NCI-H2107 treated with DMSO at 0.1 percent for 48 hours (cell line): ENCODE results near the gene SPECC1.
"Not testable (repeated sequence)": the region's sequence is repeated elsewhere in the genome, so short reads cannot be mapped to it uniquely, and the experiment has no call there.

Experiments used
- DNase-seq: peaks from one replicate; lab custom pipeline; 2025; ENCODE audit not compliant: unreplicated experiment; lab: John Stamatoyannopoulos, UW

Gene SPECC1

DNA sequence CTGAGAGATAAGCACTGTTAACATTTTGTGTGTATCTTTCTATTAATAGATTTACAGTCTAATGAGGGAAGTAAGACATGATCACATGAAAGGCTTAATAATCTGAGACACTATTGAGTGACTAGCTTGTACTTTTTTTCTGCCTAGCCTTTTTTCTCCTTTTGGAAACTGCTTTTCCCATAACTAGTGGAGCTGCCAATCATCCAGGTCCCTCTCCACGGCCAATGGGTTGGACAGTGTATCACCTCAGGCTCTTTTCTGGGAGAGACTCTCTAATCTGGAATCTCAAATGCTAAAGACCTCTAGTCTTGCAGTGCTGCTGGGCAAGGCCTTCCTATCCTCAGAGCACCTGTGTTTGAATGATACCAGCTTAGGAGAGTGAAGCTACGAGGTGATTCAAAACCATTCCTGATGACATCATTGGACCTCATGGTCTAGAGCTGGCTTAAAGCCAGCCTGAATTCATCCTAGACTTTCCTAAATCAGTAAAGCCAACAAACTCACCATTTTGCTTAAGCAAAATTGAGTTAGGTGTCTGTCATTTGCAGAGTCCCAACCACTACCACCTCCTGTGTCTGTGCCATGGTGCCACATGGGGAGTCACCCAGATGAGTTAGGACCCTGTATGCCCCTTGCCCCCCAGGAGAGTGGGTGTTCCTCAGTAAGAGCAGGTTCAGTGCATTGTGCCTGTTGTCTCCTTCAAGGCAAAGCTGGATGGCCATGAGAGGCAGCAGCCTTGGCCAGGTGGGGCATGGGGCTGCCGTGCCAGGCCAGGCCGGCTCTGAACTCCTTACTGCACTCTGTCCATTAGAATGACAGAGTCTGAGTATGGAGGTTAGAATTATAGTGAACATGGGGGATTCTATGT lies 62.9 kb downstream of the SPECC1 start:
- DNase-seq, result no peak

DNA sequence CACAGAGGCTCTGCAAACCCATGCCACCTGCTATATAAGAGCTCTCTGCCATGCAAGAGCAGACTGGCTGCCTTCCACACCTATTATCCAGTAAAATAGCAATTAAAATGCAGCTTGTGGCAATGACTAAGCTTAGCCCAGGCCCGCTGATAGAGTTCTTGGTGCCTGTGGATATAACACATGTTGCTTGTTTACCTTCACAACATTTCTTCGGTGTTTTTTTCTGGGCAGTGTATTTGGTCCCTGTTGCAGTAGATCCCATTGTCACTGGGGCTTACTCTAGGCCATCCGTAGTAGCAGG lies 63.5 kb downstream of the SPECC1 start:
- no peak for DNase-seq

DNA sequence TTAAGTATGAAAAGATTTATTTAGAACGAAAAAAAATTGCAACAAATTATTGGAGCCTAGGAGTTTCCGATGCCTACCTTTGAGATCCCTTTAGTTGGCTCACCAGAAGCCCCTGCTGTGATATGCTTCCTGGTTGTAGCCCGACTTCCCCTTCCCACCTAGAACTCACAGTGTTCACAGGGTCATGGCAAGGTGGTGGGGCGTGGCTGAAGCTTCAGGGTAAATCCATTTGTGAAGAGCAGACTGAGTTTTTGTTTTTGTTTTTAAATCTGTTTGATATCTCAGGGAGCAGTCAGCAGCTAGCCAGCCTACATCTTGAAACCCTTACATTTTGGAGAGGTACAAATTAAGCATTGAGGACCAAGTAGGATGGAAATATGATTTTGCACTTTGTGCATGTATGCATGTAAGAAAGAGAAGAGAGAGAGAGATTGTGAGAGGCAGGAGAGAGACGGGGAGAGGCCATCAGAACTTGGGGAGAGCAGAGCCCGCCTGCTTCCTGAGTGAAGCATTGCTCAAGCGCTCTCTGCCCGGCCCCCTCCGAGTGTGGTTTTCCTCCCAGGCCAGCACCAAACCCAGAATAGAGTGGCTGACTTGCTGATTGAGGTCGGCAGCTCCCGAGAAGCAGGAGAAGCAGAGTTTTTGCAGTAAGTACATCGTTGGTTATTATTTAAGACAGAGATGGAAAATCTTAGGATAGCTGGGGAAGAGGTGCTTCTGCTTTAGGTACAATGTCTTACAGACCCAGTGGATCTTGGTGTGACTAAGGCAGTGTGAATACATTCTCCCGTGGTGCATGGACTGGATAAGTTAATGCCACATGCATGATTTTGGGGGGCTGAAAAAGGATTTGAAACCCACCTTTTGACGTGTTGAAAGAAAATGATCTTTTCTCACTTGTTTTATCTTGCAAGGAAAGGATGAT lies 64.2 kb downstream of the SPECC1 start:
- DNase-seq, result no peak

DNA sequence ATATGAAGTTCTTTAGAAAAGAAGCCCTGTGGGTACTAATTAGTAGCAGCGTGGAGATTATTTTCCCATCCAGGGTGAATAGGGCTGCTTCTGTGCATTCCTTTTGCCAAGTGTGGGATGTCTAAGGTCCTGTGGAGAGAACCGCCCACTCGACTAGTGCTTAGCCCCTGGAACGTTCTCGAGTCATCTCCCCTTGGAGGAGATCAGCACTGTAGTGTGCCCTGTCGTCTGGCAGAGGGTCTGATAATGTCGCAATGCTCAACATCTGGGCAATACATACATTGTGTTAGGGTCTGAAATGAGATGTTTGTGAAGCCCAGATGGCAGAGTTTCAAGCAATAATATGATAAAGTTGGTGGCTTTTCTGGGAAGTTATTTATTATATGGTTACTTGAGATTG lies 64.8 kb downstream of the SPECC1 start:
- DNase-seq, result no peak

DNA sequence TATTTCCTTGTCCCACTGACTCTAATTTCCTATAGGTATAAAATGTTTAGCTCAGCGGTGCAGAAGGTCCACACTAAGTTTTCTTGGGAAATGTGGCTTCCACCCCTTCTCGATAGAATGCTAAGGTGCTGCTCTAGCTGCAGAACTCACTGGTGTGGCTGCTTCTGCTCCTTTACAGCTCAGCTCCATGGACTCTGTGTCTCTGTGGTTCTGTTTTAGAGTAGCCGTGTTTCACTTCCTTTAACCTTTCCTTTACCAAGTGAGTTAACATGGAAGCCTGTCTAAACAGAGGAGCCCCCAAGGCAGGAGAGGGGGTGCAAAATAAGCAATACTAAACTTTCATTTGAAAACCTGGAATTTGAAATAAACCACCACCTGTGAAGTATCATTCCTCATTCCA lies 65.3 kb downstream of the SPECC1 start:
- no peak for DNase-seq

DNA sequence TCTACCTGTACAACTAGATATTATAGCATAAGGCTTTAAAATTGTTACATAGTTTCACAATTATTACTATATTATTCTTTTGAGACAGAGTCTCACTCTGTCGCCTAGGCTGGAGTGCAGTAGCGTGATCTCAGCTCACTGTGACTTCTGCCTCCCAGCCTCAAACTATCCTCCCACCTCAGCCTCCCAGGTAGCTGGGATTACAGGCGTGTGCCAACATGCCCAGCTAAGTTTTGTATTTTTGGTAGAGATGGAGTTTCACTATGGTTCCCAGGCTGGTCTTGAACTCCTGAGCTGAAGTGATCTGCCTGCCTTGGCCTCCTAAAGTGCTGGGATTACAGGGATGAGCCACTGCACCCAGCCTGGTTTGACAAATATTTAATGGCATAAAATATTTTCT lies 67.0 kb downstream of the SPECC1 start:
- not testable (repeated sequence) for DNase-seq

GRCh38 chr17:20077978-20078685 lies 69.0 kb downstream of the SPECC1 start:
- DNase-seq, result no peak

GRCh38 chr17:20080513-20080912 lies 71.4 kb downstream of the SPECC1 start:
- no peak for DNase-seq

GRCh38 chr17:20083156-20083859 lies 74.1 kb downstream of the SPECC1 start:
- DNase-seq, result no peak

DNA sequence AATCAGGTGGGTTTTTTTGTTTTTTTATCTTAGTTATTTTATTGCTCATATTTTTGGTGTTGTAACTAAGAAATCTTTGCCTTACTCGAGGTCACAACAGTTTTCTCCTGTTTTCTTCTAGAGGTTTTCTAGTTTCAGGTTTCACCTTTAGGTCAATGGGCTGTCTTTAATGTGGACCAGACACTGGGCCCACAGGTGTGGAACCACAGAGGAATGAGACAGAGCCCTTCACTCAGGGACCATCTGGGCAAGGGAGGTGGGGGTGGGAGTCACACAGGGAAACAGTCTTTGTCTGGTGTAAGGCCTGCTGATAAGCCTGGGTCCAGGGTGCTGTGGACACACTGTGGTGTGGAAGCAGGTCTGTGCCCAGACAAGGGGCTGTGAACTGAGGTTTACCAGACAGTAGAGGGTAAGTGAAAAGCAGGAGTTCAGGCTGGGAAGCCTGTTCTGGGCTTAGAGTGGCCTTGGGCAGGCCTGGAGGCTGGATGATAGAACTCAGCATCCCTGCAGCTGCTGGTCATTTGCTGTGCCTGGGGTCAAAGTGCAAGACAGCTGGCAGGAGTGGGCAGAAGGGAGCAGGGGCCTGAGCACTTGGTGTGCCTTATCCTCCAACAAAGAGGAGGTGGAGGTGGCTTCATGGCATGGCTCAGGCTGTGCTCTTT lies 75.6 kb downstream of the SPECC1 start:
- DNase-seq, result no peak

DNA sequence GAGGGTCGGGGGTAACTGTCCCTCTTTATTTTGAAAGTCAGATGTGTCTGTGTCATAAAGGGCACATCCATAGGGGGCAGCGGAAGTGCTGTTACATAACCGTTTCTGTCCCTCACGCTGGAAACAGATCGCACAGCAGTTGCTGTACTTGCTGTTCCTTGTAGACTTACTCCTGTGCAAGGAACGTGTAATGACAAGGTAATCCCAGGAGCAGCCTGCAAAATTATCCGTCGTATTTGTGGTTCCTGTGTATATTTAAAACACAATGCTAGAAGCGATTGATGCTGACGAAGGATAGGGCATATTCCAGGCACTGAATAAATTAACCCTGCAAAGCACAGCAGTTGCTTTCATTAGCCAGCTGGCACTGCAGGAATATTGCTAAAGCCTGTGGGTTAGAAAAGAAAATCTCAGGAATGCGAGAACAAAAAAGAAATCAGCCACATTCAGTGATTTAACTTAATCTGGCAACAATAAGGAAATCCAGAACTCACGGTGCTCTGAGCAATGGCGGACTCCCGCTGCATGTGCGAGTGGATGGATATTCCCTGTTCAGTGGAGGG lies 76.2 kb downstream of the SPECC1 start:
- no peak for DNase-seq

DNA sequence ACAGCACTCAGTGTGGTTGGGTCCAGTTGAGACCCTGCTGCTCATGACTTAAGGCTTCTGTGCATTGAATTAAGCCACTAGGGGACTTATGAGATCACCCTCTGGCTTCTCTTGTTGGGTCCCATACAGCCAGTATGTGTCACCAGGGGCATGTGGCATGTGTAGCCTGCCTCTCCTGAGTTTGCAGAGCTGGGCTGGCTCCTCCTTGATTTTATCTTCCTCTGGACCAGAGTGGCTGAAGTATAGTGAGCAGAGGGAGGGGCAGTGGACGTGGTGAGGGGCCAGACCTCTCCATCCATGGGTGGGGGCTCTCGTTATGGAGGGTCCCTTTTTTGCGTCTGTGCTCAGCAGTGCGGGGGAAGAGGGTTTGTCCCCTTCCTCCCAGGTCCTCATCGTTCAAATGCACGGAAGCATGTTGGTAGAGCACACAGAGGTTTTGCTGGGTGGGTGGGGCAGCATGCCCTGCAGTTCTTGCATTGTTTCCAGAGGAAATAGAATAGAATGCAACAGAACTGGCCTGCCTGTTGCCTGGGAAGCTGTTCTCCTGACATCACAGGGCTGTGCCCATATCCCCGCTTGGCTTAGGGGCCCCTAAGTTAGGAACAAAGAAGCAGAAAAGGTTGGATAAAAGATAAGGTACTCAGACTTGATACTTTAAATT lies 77.4 kb downstream of the SPECC1 start:
- no peak for DNase-seq

DNA sequence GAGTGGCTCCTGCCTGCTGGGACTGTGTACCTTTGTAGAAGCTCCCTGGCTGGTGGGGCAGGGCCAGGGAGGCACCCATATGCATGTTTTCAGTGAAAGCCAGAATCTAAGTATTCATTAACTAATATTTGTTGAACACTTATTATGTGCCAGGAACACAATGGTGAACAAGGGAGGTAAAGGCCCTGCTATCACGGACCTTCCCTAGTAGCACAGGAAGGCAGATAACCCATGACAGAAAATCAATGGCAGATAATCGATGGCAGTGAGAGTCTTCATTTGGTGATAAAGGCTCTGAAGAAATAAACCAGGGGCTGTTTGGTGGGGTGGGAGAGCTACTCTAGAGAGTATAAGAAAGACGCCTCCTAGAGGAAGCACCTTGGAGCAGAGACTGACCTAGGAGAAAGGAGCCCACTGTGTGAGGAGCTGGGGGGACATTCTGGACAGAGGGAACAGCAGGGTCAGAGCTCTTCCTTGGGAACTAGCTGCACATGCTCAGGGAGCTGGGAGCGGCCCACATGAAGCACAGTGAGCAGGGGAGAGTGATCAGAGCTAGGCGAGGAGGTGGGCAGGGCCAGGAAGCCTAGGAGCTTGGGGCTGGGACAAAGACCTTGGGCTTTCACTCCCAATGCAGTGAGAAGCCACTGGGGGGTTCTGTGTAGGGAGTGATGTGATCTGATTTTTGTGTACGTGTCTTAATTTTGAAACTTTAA lies 78.5 kb downstream of the SPECC1 start:
- DNase-seq, result no peak

DNA sequence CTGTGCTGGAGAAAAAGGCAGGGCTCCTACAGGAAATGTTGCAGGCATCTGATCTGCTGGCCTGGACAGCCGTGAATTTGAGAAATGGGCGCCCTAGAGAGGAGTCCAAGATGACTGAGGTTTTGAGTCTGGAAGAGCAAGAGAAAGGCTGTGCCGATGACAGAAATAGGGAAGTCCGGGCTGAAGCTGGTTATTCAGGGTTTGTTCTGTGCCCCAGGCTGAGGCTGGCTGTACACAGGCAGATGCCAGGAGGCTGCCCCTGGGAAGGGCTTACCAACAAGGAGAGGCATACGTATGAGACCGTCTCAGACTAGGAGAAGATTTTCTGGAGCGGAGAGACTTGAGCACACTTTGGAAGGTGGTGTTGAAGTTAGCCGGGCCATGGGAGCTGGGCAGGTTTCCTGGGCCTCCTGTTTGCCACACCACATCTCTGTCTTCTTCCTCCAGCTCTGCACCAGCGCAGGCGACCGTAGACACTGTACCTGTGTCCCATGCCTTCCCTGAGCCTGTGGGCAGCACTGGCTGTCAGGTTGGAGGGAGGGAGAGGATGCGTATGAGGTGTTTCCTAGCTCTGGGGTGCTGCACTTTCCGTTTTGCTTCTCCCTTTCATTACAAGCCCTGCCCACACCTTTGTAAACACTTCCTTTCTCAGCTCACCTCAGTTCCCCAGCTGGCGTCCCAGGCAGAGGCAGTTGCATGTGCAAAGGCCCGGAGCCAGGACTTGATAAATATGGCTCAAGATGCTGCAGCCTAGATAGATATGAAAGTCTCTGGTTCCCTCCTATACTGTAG lies 80.8 kb downstream of the SPECC1 start:
- DNase-seq, result no peak

DNA sequence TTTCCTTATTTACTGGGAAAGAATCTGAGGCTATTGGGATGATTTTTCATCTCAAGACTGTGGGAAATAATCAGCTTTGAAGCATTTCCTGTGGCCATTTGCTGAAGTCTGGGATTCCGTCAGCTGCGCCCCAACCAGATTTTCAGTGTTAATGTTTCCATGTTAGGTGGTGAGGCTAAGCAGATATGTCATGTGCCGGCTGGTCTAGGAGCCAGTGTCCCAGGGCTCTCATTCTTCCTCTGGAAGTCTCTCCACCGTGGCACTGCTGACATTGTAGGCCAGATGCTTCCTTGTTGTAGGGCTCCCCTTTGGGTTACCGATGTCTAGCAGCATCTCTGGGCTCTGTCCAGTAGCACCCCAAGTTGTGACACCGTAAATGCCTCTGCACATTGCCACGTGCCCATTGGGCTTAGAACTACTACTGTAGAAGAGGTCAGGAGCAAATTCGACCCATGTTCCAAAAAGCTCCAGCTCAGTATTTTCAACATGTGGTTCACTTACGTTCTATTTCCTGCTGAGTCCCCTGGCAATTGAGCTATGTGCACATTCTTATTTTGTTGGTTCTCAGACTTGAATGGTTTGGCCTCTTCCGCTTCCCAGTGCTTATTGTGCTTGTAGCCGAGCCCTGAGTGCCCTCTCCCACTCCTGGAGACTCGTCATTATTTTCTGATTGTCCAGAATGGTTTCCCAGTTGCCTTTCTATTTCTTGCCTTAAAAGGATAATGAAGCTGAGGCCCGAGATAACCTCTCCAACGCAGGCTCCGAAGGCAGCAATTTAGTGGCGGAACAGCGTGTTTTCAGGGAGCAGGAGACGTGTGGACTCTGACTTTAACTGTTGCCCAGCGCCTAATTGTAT lies 82.2 kb downstream of the SPECC1 start:
- DNase-seq, result no peak

DNA sequence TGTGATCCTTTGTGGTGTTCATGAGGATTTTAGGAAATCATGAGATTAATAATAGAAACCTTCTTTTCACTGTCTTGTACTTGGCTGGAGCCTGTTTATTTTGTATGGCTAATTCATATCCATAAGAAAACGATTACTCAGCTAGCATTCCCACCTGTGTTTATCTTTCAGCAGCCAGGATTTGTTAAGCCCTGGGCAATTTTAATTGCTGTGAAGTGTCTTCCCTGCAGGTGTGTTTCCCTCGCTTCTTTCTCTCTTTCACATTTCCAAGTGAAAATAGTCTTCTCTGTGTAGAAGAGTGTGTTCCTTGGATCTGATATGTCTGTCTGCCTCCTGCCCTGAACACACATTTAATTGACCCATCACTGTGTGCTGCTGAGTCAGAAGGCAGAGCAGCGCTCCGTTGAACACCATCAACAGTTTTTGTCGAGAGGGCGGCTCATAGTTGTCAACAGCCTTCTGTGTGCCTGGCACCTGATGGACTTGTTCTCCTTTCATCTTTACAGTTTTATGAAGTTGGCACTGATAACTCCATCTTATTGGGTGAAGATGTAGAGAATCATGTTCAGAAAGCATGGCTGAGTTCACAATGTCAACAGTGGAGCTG lies 83.2 kb downstream of the SPECC1 start:
- no peak for DNase-seq
